OCI-LY1 (cell line): ENCODE data around the gene ZNF319.

Source experiments
- EZH2 ChIP-seq: fragments of 200-600 bp; sonication (generic), shearing (Covaris generic); IDR thresholded peaks from 2 replicates; pipeline ENCODE4 v1.8.0; 2017; ENCODE audit warnings: borderline replicate concordance, mixed run types, mild to moderate bottlenecking, antibody characterized with exemption, low read length, moderate library complexity, mixed read lengths
- TF ChIP-seq, protein P1 (sequence below): fragments of 200-600 bp; sonication (generic), shearing (Covaris generic); IDR thresholded peaks from 2 replicates; pipeline ENCODE4 v1.5.1; 2017; ENCODE audit warnings: mild to moderate bottlenecking, antibody characterized with exemption, low read length, moderate library complexity, mixed read lengths

DNA sequence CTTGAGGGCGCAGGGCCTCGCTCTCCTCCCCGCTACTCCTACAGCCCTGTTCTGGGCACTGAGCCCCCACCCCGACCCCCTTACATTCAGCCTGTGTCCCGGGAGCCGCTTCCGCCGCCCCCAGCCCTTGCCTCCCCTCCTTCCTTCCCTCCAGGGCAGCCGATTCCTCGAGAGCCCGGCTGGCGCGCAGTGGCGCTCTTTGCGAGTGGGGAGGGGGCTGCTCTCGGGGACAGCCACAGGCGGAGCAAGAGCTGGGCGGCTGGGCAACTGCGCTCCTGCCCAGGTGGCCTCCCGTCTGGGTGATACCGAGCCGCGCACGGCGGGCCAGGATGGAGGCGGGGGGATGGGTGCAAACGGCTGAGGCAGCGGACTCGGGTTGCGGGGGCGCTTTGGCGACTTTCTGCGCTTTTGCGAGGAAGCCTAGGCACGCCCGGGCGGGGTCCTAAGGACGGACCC, 26.3 kb upstream of the ZNF319 start:
- TF ChIP-seq, protein P1, sequence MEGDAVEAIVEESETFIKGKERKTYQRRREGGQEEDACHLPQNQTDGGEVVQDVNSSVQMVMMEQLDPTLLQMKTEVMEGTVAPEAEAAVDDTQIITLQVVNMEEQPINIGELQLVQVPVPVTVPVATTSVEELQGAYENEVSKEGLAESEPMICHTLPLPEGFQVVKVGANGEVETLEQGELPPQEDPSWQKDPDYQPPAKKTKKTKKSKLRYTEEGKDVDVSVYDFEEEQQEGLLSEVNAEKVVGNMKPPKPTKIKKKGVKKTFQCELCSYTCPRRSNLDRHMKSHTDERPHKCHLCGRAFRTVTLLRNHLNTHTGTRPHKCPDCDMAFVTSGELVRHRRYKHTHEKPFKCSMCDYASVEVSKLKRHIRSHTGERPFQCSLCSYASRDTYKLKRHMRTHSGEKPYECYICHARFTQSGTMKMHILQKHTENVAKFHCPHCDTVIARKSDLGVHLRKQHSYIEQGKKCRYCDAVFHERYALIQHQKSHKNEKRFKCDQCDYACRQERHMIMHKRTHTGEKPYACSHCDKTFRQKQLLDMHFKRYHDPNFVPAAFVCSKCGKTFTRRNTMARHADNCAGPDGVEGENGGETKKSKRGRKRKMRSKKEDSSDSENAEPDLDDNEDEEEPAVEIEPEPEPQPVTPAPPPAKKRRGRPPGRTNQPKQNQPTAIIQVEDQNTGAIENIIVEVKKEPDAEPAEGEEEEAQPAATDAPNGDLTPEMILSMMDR: no peak
- TF ChIP-seq EZH2: no peak
